HG02759 (cell line): ENCODE results near the gene FUS.
A peak's percentile ranks its signal among the peaks of the same experiment; 100 is the strongest.
"Not testable (repeated sequence)": the region's sequence is repeated elsewhere in the genome, so short reads cannot be mapped to it uniquely, and the experiment has no call there.

Experiments used
- ATAC-seq: cut with Tn5 transposase; IDR thresholded peaks from one replicate; pipeline ENCODE4 v1.9.1; 2021; ENCODE audit warnings: mild to moderate bottlenecking, moderate library complexity; ENCODE audit not compliant: unreplicated experiment

FUS gene

DNA sequence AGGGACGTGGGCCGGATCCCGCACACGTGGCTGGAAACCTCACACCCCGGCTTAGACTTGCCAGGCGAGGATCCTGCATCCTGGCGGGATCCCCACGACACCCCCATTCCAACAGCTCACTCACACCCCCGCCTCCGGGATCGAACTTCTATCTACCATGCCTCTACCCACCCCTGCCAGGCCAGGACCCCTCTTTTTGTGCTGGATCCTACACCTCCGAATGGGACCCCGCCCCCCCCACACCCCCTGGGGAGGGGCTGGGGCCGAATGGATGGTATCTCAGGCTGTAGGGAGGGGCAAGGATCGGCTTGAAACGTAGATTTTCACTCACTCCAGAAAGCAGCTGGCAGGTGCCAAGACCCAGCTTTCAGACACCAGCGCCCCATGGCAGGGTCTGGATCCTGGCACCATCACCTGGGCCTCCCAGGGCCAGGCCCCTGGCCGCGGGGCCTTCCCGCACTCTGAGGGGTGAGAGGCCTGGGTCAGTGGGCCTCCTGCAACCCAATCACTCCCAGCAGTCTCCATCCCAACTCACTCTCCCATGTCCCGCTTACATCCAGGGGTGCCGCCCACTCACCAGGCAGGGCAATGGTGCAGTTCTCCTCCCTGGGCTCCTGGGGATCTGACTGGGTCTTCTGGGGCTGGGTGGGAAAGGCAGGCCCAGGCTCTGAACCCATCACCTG lies 36.8 kb upstream of the FUS start:
- no peak for ATAC-seq

DNA sequence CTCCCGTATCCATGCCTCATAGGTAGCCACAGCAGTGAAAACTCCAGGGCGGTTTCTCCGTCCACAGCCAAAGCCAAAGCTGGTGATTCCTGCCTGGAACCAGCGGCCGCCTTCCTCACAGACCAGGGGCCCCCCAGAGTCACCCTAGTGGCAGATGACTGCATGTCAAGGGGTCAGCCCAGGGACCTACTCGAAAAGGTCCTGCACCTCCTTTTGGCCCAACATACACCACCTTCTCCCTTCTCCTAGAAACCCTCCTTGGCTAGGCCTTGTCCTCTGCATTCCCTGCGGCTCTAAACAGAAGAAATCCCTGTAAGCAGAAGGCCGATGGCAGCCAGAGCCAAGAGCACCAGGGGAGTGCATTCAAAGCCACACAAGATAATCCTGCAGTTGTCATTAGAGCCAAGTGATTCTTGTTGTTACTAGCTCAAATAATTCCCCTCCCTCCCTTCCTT lies 36.2 kb upstream of the FUS start:
- ATAC-seq = no peak

DNA sequence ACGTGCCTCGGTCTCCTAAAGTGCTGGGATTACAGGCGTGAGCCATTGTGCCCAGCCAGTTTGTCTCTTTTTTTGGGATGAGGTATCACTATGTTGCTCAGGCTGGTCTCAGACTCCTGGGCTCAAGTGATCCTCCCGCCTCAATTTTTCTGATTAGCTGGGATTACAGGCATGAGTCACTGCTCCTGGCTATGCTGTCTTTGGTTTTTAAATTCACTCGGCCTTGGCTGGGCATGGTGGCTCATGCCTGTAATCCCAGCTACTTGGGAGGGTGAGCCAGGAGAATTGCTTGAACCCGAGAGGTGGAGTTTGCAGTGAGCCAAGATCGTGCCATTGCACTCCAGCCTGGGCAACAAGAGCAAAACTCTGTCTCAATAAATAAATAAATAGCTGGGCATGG lies 35.5 kb upstream of the FUS start:
- ATAC-seq = not testable (repeated sequence)

DNA sequence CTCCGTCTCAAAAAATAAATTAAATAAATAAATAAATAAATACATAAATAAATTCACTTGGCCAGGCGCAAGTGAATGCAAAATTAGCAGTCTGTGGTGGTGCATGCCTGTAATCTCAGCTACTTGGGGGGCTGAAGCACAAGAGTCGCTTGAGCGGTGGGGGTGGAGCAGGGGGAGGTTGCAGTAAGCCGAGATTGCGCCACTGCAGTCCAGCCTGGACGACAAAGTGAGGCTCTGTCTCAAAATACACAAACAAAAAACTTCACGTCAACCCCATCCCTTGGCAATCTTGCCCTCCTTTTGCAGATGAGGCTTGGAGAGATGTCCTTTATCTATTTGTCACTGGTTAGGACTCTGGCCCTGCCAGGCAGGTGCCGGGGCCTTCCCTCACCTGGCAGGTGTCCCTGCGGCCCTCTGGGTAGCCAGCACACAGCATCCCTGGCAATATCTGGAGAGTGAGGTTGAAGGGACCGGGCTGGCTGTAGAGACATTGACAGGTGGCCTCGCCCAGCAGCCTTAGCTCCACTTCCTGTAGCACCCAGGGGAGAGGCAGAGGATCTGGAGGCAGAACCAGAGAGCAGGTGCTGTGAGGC lies 34.4 kb upstream of the FUS start:
- no peak for ATAC-seq

DNA sequence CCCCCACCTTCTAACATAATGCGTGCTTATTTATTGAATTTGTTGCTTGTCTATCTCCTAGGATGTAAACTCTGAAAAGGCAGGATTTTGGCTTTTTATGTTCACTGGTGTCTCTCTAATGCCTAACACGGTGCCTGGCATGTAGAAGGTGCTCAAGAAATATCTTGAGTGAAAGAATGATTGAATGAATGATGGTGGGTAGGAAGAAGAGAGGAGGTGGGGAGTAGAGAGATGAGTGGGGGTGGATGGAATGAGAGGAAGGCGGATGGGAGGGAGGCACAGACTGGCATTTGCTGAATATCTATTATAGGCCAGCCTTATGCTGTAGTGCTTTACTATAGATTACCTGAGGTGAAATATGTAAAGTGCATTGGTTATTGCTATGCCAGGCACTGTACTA lies 32.4 kb upstream of the FUS start:
- no peak for ATAC-seq

DNA sequence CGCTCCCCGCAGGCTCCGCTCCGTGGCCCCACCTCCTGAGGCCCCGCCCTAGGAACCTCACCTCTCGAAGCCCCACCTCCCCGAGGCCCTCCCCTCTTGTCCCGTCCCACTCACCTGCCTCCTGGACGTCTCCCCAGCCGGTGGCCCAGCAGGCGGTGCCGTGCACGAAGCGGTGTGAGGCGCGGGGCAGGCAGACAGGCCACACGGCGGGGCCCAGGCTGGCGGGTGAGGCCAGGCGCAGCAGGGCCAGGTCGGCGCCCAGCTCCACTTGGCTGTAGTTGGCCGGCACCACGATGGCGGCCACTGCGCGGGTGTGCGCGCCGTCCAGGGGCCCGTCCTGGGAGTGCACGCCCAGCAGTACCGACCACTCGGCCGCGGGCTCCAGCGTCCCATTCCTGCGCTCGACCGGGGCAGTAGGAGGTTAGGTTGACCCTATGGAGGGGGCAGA lies 31.6 kb upstream of the FUS start:
- no peak for ATAC-seq

DNA sequence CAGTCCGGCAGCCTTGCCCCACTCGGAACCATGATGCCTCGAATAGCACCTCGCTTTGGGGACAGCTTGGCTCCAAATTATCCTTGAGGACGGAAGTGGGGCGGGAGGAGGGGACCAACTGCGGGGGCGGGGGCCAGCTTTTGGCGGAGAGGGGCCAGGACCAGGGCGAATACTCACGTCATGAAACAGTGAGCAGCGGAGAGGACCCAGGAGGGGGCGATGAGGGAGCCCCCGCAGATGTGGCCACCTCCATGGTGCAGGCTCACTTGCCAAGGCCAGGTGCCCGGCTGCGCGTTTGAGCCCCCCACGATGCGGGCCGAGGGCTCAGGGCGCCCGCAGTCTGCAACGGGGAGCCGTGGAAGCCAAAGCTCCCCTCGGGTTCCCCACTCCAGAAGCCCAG lies 31.0 kb upstream of the FUS start:
- ATAC-seq = no peak

DNA sequence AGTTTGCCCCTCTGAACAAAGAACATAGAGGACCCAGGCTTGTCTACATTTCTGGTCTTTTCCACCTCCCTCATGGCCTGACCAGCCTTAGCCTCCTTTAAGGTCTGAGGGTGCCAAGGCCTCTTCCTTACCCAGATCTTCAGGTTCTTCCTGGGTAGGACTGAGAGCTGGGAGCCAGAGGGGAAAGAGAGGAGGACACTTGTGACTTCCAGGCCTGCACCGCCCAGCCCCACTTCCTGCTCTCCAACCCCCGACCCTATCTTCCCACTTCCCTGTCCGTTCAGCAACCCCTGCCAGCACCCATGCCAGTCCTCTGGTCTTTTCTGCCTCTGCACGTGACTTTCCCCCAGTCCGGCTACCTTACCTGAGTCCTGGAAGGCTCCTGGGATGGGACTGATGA lies 30.6 kb upstream of the FUS start:
- no peak for ATAC-seq

DNA sequence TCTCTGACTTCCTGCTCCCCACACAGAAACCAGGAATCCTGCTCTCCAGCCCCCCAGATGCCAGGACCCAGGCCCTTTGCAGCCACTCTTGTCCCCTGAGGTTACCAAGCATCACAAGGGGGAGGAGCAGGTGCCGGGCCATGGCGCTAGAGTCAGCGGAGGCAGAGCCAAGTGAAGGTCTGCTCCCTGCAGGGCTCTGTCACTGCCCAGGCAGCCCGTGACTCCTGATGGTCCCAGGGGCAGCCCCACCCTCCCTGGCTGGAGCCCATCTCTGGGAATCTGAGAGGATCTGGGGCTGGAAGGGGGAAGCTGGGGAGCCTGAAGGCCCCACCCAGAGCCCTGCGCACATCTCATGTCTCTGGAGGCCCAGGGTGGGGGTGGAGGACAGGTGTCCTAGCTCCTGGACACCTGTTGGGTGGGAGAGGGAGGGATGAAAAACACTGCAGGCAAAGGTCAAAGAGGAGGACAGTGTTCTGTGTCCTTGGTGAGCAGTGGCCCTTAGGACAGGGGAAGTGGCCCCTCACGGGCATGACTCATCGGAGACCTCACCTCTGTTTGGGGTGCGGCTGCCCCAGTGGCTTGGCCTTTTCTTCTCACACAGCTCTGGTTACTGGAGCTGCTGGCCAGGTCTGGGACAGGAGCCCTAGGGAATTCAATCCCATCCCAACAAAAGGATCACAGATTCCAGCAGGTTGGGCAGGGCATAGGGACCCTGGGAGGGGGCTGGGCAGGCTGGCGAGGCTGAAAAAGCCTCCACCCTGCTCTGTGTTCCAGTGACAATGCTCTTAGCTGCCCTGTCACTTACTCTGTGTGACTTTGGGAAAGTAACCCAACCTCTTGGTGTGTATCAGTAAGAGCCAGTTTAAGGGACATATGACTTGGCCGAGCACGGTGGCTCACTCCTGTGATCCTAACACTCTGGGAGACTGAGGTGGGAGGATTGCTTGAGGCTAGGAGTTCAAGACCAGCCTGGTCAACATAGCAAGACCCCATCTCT lies 29.7 kb upstream of the FUS start, which contains the start of gene PRSS36:
Gene PRSS36 (minus strand): TSS at position 173 of the 997 bp plus-strand sequence. CDS start 31 bp downstream, at position 142.
- ATAC-seq = no peak

DNA sequence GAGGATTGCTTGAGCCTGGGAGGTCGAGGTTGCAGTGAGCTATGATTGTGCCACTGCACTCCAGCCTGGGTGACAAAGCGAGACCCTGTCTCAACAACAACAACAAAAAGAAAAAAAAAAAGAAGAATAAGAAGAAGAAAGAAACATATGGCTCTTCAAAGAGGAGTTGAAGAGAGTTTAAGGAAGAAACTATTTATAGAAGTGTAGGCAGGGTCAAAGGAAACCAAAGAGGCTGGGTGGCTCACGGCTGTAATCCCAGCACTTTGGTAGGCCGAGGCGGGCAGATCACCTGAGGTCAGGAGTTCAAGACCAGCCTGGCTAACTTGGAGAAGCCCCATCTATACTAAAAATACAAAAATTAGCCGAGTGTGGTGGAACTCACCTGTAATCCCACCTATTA lies 29.0 kb upstream of the FUS start:
- ATAC-seq = not testable (repeated sequence)

DNA sequence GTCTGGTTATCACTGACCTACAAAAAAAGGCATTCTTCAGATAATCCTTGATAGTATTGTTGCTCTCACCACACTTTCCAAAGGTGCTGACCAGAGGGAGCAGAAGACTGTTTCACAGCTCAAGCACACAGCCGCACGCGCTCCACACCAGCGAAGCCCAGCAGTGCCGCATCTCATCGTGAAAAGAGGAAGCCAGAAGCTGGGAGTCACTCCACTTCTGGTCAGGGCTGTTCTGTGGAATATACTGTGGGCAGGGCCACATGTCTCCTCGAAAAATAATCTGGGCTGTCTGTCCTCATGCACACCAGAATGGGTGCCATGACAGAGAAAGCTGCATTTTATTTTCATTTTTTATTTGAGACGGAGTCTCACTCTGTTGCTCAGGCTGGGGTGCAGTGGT lies 22.8 kb upstream of the FUS start:
- no peak for ATAC-seq

DNA sequence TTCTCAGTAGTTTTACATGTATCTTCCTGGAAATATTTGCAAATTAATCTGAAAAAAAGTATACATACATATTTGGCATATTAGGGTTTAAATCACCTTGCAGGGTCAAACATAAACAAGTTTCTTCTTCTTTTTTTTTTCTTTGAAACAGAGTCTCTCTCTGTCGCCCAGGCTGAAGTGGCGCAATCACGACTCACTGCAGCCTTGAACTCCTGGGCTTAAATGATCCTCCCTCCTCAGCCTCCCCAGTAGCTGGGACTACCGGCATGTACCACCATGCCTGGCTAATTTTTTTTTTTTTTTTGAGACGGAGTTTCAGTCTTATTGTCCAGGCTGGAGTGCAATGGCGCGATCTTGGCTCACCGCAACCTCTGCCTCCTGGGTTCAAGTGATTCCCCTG lies 12.6 kb upstream of the FUS start:
- no peak for ATAC-seq

DNA sequence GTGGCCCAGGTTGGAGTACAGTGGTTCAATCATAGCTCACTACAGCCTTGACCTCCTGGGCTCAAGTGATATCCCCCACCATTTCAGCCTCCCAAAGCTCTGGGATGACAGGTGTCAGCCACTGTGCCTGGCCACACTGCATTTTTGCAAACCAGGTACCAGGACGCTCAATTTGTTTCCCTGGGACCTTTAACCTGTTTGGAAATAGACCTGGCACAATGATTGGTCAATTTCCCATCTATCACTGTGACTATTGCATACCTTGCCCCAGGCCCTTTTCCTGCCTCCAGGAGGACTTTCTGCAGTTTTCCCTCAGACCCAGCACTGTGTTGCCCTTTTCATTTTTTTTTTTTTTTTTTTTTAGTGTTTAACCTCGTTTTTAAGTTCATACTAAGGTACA lies 11.1 kb upstream of the FUS start:
- ATAC-seq = no peak

DNA sequence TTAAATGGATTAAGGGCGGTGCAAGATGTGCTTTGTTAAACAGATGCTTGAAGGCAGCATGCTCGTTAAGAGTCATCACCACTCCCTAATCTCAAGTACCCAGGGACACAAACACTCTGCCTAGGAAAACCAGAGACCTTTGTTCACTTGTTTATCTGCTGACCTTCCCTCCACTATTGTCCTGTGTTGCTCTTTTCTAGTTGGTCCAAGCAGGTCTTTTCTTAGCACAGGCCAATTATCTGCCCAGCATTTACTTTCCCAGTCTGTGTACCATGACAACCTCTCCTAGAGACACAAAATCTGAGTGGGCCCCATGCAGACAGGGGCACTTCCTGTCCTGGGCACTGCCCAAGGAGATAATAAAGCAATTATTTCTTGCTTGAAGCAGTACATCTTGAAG lies 9.9 kb upstream of the FUS start:
- not testable (repeated sequence) for ATAC-seq

DNA sequence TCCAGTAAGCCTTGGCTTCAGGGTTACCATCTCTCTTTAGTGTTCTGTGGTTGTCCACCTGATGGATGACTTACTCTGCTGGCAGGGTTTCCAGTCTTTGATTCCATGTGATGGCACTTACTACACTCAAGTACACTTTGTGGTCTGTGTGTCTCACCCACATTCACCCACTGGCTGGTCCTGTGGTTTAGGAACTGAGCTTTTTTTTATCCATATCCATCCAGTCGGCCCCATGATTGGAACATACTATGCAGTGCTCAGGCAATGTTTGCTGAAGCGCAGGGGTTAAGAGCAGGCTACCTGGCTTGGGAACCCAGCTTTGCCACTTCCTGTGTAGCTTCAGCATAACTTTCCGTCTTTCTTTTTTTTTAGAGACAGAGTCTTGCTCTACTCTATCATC lies 2.8 kb upstream of the FUS start:
- no peak for ATAC-seq

DNA sequence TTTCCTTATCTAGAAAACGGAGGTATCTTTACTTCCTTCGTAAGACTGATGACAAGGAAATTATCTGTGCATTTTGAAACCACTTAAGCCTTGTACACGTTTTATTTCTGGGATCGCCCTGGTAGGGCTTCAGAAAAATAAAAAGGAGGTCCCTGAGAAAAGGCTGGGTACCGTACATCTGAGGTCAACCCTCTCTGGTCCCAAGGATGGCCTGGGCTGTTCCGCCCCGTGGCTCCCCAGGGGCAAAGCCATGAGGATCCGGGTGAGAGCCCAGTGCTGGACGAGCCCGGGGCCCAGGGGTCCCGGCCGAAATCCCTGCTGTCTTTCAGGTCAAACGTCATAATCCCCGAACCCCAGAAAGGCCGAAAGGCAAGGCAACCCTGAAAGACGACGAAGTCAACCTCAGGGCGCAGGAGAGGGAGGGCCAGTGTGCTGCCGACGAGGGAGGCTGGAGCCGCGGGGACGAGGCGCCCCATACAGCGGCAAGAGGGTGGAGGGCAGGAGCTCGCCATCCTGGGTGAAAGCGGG lies 656 bp upstream of the FUS start:
- ATAC-seq = peak; percentile 1

DNA sequence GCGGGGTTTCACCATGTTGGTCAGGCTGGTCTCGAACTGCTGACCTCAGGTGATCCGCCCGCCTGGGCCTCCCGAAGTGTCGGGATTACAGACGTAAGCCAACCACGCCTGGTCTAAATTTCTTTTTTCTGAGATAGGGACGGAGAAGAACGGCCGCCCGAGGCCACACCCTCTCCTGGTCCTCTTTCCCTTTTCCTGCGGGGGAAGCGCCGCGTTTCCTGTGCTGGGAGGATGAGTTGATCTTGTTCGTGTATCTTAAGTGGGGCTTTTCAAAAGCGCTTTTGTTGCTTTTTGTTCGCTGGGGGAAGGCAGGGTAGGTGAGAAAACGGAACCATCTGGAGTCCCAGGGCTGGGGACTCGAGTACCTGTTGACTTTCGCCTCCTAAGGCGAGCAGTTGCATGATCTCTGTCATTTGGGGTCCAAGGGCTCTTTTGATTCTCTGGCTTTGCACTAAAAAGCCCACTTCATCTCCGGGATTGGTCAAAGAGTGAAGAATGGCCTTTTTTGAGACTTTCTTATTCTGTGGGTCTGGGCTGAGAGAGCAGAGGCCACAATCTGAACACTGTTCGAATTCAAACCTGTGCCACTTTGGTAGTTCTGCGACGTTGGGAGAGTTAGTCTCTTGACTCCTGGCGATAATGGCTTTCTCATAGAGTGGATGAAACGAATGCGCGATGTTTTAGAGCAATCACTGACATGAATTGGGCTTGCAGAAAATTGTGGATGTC lies 1.3 kb downstream of the FUS start:
- ATAC-seq = no peak

DNA sequence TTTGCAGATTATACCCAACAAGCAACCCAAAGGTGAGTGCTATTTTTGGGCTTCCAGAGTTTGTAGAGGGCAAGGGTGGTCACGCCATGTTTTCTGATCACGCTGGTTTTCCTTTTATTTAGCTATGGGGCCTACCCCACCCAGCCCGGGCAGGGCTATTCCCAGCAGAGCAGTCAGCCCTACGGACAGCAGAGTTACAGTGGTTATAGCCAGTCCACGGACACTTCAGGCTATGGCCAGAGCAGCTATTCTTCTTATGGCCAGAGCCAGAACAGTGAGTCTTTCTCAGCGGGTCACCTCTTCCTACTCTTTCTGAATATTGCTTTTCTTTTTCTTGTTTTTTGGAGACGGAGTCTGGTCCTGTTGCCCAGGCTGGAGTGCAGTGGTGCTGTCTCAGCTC lies 2.5 kb downstream of the FUS start:
- no peak for ATAC-seq

DNA sequence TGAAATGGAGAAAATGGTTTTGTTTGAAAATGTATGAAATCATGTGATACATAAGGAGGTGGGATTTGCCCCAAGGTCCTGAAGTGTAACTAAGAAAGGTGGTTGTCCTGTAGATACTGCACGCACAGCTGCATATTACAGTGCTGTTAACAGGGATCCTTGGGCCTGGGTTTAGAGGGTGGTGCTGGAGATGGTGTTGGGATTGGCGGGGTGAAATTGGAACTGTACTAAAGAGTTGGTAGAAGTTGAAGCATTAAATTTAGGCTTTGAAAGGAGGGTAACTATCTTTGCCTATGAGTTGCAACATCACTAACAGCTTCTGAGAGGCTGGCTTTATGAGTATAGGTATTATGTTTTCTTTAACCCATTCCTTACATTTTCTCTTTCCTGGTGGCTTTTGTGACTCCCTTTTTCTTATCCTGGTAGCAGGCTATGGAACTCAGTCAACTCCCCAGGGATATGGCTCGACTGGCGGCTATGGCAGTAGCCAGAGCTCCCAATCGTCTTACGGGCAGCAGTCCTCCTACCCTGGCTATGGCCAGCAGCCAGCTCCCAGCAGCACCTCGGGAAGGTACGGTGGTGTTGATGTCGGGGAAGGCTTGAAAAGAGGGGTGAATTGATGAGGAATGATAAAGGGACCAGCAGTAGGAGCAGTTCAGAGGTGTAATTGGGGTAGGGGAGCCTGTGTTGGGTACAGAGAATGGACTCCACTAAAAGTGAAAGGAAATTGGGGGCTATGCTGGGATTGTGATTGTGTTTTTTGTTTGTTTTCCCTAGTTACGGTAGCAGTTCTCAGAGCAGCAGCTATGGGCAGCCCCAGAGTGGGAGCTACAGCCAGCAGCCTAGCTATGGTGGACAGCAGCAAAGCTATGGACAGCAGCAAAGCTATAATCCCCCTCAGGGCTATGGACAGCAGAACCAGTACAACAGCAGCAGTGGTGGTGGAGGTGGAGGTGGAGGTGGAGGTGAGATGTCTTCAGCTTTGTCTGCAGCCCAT lies 3.8 kb downstream of the FUS start:
- no peak for ATAC-seq
